ENCODE results near the gene SEC16B. TPM values are rescaled to one million over a fixed set of nuclear protein-coding genes. Genes with fewer than 3 reads are reported as not detected.

SEC16B gene
- total and polyA plus RNA-seq, 2 of the 8 experiments (the other 6 are each of a cell fraction or from before 2014, with no cell fraction given) = 0.56 to 0.94 TPM

DNA sequence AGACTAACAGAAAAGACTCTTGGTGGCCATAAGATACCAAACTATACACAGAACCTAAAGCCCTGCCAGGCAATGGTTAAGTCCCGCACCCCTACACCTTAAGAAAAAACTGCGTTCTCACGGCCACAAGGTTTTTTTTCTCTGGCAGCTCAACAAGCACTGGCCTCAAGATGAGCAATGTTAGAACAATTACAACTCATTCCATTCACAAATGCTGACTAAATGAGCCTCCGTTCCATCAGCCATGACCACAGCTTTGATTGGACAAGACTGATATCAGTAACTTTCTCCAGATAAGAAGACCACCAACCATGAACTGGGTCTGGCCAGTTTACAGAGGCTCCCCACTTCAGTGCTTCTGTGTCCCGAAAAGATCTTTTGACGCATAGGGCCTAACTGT, 31.9 kb downstream of the SEC16B start:
- DNase-seq (ENCODE audit: low read depth in 1 of 2, low spot score in 2 of 2) (no peak), FAIRE-seq (no peak)
- no peak overlapping the region for H2BK15ac ChIP-seq (ENCODE audit: low read length)
- H3K4me2 ChIP-seq (ENCODE audit: insufficient read depth in 1 of 2, low read depth in 2 of 2, low read length in 2 of 2) = no peak overlapping the region
- POLR2A ChIA-PET (ENCODE audit: partially characterized antibody) = no interaction called here
- TF ChIP-seq BRCA1 (IDR thresholded peaks at IDR 0.05; ENCODE audit: low read depth, low read length) (no peak), EZH2 (IDR thresholded peaks at IDR 0.05; ENCODE audit: low read depth, low read length, severe bottlenecking) (no peak), POLR2A (IDR thresholded peaks at IDR 0.05; ENCODE audit: control extremely low read depth in 1 of 2, low read depth in 2 of 2, low read length in 2 of 2) (no peak), PHF8 (conservative IDR thresholded peaks at IDR 0.05; ENCODE audit: low read depth, low read length) (no peak), KDM5A (IDR thresholded peaks at IDR 0.05; ENCODE audit: low read length) (no peak)
- no peak overlapping the region for H2BK5ac ChIP-seq (ENCODE audit: low read depth, low read length)
- H3K18ac ChIP-seq (ENCODE audit: extremely low read depth, low read length) = no peak overlapping the region
- H4K20me1 ChIP-seq (replicated peaks in 1 of 2; ENCODE audit: control insufficient read depth in 1 of 2, insufficient read depth in 2 of 2, low read length in 2 of 2) = no peaks in the 10 kb centered on the region
- CTCF ChIA-PET (ENCODE audit: partially characterized antibody) = interaction anchor here (0.7 to 14.8 kb wide), 4 partner anchors 8 to 337 kb away, joined by 3 to 274 read pairs (median 48); no protein-coding TSS in a partner anchor
- 93% methylated on average over 6 of the region's 6 CpGs; no CpG with 5 or more reads in 1 of the 2 experiments for WGBS, 2 experiments (ENCODE audit: extremely low coverage in 1 of 2, insufficient coverage in 1 of 2, insufficient read length in 1 of 2, insufficient replicate concordance in 2 of 2, low coverage in 1 of 2, low lambda C conversion rate in 2 of 2, missing lambda C conversion rate in 1 of 2)
- no peaks in the 10 kb centered on the region for H3K36me3 ChIP-seq (ENCODE audit: control insufficient read depth in 2 of 4, insufficient read depth in 4 of 4, low read length in 3 of 4)
- H2BK12ac ChIP-seq (ENCODE audit: low read depth, low read length) = no peak overlapping the region
- no peak overlapping the region for H4K8ac ChIP-seq (ENCODE audit: extremely low read depth, insufficient read depth, low read length)
- no peak overlapping the region for H3K14ac ChIP-seq (ENCODE audit: insufficient read length)
- H3K23me2 ChIP-seq (ENCODE audit: low read depth, low read length) = no peaks in the 10 kb centered on the region
- H3K23ac ChIP-seq (ENCODE audit: insufficient read length) = no peak overlapping the region
- peaks cover 0 to 2% (median under 1%) of the 10 kb centered on the region in 4 experiments; a peak in 1 of 7 replicates for H3K4me1 ChIP-seq (replicated peaks in 1 of 4; ENCODE audit: control insufficient read depth in 3 of 4, insufficient read depth in 4 of 4, low read length in 3 of 4)
- no peak overlapping the region for H3K56ac ChIP-seq (replicated peaks; ENCODE audit: insufficient read length, low read depth, low read length)
- H3K4me3 ChIP-seq (ENCODE audit: extremely low read depth in 1 of 4, insufficient read depth in 2 of 4, low read depth in 3 of 4, low read length in 4 of 4) = no peak overlapping the region
- no peak overlapping the region for H2AK5ac ChIP-seq (ENCODE audit: low read depth, low read length)
- H3K9me3 ChIP-seq (ENCODE audit: insufficient read depth in 2 of 2, low read depth in 1 of 2, low read length in 1 of 2) = no peaks in the 10 kb centered on the region
- no peak overlapping the region for H2BK20ac ChIP-seq (ENCODE audit: low read length)
- H4K5ac ChIP-seq (ENCODE audit: insufficient read length, low read depth, low read length) = no peak overlapping the region
- no peaks in the 10 kb centered on the region; the same call in 1 of the 2 replicates for H3K79me1 ChIP-seq (ENCODE audit: low read depth, low read length)
- H2AFZ ChIP-seq (ENCODE audit: low read length) = no peak overlapping the region
- no peaks in the 10 kb centered on the region for H3K79me2 ChIP-seq (ENCODE audit: control insufficient read depth in 1 of 2, insufficient read depth in 2 of 2, low read length in 2 of 2)
- no peak overlapping the region for H3K4ac ChIP-seq (replicated peaks; ENCODE audit: insufficient read length, low read depth, low read length)
- no peak overlapping the region for H4K91ac ChIP-seq (replicated peaks; ENCODE audit: insufficient read length, low read length)
- H3K9ac ChIP-seq (replicated peaks in 1 of 4; ENCODE audit: extremely low read depth in 1 of 4, low read depth in 3 of 4, low read length in 3 of 4) = no peak overlapping the region
- H3K27me3 ChIP-seq (replicated peaks in 1 of 4; ENCODE audit: control insufficient read depth in 3 of 4, extremely low read depth in 1 of 4, insufficient read depth in 3 of 4, low read length in 3 of 4) = no peaks in the 10 kb centered on the region
- no peak overlapping the region for H2BK120ac ChIP-seq (replicated peaks; ENCODE audit: low read depth, low read length)
- no peak overlapping the region for H3K27ac ChIP-seq (ENCODE audit: low read depth, low read length)

All from H1 (cell line).